ENCODE measurements around the gene AEBP2. TPM values are rescaled to one million over a fixed set of nuclear protein-coding genes. Genes with fewer than 3 reads are reported as not detected.
"Not testable (repeated sequence)": the region's sequence is repeated elsewhere in the genome, so short reads cannot be mapped to it uniquely, and the experiment has no call there.

Gene AEBP2, protein sequence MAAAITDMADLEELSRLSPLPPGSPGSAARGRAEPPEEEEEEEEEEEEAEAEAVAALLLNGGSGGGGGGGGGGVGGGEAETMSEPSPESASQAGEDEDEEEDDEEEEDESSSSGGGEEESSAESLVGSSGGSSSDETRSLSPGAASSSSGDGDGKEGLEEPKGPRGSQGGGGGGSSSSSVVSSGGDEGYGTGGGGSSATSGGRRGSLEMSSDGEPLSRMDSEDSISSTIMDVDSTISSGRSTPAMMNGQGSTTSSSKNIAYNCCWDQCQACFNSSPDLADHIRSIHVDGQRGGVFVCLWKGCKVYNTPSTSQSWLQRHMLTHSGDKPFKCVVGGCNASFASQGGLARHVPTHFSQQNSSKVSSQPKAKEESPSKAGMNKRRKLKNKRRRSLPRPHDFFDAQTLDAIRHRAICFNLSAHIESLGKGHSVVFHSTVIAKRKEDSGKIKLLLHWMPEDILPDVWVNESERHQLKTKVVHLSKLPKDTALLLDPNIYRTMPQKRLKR
- 34.3 TPM for polyA plus RNA-seq (2012; ENCODE audit: missing spikeins)

DNA sequence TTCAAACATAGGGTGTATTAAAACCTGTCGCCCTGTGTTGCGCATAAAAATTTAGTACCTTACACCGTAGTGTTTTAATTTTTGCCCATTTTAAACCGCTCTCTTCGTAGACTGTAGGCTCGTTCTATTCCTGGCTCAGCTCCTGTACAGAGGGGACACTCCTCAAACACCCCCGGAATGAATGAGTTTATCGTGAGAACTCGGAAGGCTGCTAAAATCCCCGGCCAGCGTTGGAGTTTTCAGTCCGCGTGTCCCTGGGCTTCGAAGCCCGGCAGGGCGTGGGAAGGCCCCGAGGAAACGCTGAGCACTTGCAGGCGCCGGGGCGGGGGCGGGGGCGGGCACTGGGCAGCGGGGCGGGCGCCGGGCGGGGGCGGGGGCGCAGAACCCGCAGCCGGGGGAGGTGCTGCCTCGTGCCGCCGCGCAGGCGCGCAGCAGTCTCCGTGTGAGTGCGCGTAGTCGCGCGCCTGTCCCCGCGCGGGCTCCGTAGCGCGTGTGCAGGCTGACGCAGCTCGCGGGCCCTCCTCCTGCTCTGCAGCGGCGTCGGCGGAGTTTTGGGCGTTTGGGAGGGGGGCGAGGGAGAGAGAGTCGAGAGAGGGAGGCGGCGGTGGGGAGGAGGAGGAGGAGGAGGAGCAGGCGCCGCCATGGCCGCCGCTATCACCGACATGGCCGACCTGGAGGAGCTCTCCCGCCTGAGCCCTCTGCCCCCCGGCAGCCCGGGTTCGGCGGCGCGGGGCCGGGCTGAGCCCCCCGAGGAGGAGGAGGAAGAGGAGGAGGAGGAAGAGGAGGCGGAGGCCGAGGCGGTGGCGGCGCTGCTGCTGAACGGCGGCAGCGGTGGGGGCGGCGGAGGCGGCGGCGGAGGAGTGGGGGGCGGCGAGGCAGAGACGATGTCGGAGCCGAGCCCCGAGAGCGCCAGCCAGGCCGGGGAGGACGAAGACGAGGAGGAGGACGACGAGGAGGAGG lies at the start of gene AEBP2:
TSS of gene AEBP2 (plus strand) at position 434 of the 960 bp plus-strand sequence. CDS start at position 642, 208 bp downstream.
- FAIRE-seq (peak; percentile 98), DNase-seq (ENCODE audit: insufficient read length) (peak; percentile 82)

DNA sequence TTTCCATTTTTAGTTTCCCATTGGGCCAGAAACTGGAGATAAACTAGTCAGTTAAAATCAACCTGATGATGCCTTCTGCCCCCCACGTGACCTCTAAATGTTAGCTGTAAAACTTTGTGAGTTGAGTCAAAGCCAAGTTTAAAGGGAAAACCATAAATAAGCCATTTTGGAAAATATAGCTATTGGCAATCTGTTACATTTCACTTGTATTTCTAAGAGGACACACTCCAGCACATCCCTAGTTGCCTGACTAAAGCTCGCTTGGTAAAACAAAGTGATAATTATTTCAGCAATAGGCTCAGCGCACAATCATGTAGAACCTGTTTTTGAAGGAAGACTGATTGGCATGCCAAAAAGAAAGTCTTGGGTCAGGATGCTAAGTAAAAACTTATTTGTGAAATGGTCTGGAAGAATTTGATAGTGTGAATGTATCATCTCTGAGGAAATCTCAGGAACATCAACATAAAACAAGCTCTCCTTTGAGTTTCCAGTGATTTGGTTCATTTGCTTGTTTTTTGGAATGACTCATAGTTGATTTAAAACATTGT lies 49.2 kb upstream of the AEBP2 start:
- FAIRE-seq (no peak), DNase-seq (ENCODE audit: insufficient read length) (no peak)
- TF ChIP-seq TAF1 (IDR thresholded peaks at IDR 0.05; ENCODE audit: borderline replicate concordance, low read depth, low read length) (no peak), POLR2A (IDR thresholded peaks at IDR 0.05; ENCODE audit: low read depth, low read length) (no peak), POLR2AphosphoS5 (IDR thresholded peaks at IDR 0.05; ENCODE audit: low read depth, low read length) (no peak)

More for the DNA sequence above, at the start of gene AEBP2:
- TF ChIP-seq POLR2AphosphoS5 (IDR thresholded peaks at IDR 0.05; ENCODE audit: low read depth, low read length): no peak
- TF ChIP-seq POLR2A (IDR thresholded peaks at IDR 0.05; ENCODE audit: low read depth, low read length): peak; percentile 52; the same call in 1 of the 2 replicates
- TF ChIP-seq TAF1 (IDR thresholded peaks at IDR 0.05; ENCODE audit: borderline replicate concordance, low read depth, low read length): peak; percentile 49; the same call in 1 of the 2 replicates

DNA sequence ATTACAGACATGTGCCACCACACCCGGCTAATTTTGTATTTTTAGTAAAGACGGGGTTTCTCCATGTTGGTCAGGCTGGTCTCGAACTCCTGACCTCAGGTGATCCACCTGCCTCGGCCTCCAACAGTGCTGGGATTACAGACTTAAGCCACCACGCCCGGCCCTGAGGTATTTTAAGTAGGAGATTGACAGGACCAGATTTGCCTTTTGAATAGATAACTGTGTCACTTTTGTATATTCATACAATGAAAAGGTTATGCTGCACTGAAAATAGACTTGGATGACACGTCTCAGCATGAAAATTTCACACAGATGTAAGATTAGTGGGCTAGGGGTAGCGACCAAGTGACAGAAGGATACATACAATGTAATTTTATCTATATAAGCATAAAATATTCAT lies 46.6 kb upstream of the AEBP2 start:
- DNase-seq (ENCODE audit: insufficient read length); FAIRE-seq: not testable (repeated sequence)

DNA sequence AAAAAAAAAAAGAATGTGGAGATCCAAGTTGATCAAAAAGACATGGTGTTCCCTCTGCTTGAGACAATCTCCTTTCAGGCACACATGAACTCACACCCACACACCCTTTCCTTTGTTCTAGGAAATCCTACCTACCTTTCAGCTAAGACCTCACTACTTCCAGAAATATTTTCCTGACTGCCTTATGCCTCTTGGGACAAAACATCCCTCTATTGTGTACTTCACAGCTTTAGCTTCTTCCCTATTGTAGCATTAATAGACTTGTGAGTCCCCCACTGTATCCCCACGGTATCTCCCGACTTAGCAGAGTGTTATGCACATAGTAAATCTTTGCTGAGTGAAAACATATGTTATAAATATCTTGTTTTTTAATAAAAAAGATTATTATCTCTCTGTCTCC lies 44.9 kb upstream of the AEBP2 start:
- DNase-seq (ENCODE audit: insufficient read length) (no peak), FAIRE-seq (no peak)
- TF ChIP-seq POLR2A (IDR thresholded peaks at IDR 0.05; ENCODE audit: low read depth, low read length) (no peak), POLR2AphosphoS5 (IDR thresholded peaks at IDR 0.05; ENCODE audit: low read depth, low read length) (no peak), TAF1 (IDR thresholded peaks at IDR 0.05; ENCODE audit: borderline replicate concordance, low read depth, low read length) (no peak)

DNA sequence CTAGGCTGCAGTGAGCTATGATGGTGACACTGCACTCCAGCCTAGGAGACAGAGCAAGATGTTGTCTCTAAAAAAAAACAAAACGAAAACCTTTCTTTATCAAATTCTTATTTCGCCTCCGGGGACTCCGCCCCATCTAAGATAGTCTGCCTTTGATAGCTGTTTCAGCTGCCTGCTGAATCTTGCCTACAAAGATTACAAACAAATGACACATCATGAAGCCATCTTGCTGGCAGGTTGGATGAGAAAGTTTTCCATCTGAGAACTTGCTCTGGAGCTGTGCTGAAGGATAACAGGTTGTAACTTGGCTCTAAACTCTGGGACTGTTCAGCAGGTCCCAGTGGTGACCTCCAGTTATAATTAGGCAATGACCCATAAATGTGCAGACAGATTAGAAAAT lies 41.8 kb upstream of the AEBP2 start:
- no peak for TF ChIP-seq POLR2AphosphoS5 (IDR thresholded peaks at IDR 0.05; ENCODE audit: low read depth, low read length)
- TF ChIP-seq POLR2A (IDR thresholded peaks at IDR 0.05; ENCODE audit: low read depth, low read length): no peak
- TF ChIP-seq TAF1 (IDR thresholded peaks at IDR 0.05; ENCODE audit: borderline replicate concordance, low read depth, low read length): no peak
- FAIRE-seq (no peak), DNase-seq (ENCODE audit: insufficient read length) (no peak)

DNA sequence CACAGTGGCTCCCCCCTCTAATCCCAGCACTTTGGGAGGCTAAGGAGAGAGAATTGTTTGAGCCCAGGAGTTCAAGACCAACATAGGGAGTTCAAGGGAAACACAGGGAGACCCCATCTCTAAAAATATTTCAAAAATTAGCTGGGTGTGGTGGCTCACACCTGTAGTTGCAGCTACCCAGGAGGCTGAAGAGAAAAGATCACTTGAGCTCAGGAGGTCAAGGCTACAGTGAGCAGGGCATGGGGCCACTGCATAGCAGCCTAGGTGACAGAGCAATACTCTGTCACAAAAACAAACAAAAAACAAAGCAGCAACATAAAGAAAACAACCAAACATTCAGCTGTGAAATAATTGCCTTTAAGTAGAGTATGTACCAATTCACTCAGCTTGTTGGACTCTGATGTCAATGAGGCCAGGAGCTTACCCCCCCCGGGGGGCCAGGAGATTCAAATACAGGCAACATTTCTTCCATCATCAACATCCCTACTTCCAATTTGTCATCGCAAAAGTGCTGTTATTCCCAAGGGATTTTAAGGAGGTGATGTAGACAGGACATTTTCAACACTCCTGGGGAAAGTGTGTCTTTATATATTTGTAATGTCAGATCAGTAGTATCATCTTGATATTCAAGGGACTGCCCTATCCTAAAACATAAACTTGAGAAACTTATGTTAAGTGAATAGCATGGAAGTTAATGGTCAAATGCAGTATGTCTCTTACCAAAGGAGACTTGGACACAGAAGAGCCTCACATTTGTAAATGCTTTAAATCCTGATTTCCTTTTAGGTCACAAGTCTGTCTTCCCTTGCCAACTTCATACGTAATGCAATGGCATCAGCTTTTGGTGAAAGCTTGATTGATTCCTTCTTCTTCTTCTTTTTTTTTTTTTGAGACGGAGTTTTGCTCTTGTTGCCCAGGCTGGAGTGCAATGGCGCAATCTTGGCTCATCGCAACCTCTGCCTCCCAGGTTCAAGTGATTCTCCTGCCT lies 40.6 kb upstream of the AEBP2 start:
- DNase-seq (ENCODE audit: insufficient read length) (no peak), FAIRE-seq (no peak)
- TF ChIP-seq POLR2A (IDR thresholded peaks at IDR 0.05; ENCODE audit: low read depth, low read length): no peak

DNA sequence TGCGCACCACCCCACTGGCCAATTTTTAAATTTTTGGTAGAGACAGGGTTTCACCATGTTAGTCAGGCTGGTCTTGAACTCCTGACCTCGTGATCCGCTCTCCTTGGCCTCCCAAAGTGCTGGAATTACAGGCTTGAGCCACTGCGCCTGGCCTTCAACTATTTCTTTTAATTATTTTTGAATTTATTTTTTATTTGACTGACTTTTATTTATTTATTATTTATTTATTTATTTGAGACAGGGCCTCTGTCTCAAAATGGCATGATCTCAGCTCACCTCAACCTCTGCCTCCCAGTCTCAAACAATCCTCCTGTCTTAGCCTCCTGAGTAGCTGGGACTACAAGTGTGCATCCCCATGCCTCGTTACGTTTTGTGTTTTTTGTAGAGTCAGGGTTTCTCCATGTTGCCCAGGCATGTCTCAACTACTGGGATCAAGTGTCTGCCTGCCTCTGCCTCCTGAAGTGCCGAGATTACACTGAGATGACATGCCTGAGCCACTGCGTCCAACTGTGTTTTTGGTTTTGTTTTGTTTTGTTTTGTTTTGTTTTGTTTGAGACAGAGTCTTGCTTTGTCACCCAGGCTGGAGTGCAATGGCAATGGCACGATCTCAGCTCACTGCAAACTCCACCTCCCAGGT lies 38.5 kb upstream of the AEBP2 start:
- not testable (repeated sequence) for DNase-seq (ENCODE audit: insufficient read length); FAIRE-seq

DNA sequence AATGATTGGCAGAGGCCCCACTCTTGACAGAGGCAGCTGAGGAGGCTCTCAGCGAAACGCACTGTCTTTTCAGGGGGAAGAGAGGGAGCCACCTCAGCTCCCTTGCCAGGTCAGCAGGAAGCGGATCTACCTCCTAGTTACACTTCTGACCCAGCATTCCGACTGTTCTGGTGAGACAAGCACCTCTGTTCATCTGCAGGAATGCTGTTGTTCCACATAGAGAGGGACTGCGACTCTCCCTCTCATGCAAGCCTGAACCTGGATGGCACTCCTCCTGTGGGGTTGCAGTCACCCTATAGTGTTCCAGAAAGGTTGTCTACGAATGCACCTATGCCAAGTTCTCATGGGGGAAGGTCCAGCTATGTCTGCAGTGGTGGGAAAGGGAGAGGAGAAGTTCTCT lies 37.1 kb upstream of the AEBP2 start:
- FAIRE-seq: no peak
- no peak for TF ChIP-seq POLR2A (IDR thresholded peaks at IDR 0.05; ENCODE audit: low read depth, low read length)
- no peak for TF ChIP-seq POLR2AphosphoS5 (IDR thresholded peaks at IDR 0.05; ENCODE audit: low read depth, low read length)
- TF ChIP-seq TAF1 (IDR thresholded peaks at IDR 0.05; ENCODE audit: borderline replicate concordance, low read depth, low read length): no peak
- DNase-seq (ENCODE audit: insufficient read length): no peak

DNA sequence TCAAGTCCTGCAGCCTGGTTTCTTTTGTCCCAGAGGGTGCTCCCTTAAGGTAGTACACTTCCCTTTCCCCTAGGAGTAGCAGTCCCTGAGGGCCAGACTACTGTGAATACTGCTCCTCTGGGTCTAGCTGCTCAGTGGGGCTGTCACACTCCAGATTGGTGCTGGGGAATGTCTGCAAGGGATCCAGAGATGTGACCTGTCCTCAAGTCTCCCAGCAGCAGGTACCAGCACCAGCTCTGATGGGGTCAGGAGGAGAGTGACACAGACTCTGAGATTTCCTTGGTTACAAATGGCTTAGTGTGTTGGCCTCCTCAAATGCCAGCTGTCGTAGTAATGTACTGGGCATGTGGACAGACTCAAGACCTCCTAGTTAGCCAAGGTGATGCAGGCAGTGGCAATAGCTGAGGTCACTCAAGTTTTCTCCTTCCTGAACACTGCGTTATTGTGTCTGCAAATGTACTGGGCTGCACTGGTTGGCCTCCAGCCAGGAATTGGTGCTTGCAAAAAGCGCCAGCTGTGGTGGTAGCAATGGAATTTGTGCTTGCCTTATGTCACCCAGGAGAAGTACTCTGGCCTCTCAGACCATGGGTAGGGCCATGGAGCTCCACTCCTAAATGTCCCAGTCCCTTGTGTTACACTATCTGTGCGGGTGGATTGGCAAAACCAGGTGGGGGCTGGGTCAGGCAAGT lies 36.4 kb upstream of the AEBP2 start:
- FAIRE-seq (no peak), DNase-seq (ENCODE audit: insufficient read length) (no peak)
- TF ChIP-seq POLR2A (IDR thresholded peaks at IDR 0.05; ENCODE audit: low read depth, low read length) (no peak), TAF1 (IDR thresholded peaks at IDR 0.05; ENCODE audit: borderline replicate concordance, low read depth, low read length) (no peak), POLR2AphosphoS5 (IDR thresholded peaks at IDR 0.05; ENCODE audit: low read depth, low read length) (no peak)

All from GM12892 (cell line).